WTC11 (cell line): ENCODE data around the gene MS4A2.
"Not testable (repeated sequence)": the region's sequence is repeated elsewhere in the genome, so short reads cannot be mapped to it uniquely, and the experiment has no call there.

Source experiments
- GABPB1 ChIP-seq: sonication (generic); formaldehyde crosslinking; IDR thresholded peaks from 2 replicates; pipeline ENCODE4 v1.8.1; 2023; ENCODE audit warnings: mild to moderate bottlenecking, missing genetic modification reagents
- NFE2L1 ChIP-seq: sonication (generic); formaldehyde crosslinking; IDR thresholded peaks from 2 replicates; pipeline ENCODE4 v1.8.1; 2023; ENCODE audit warnings: missing genetic modification reagents
- NR3C1 ChIP-seq: sonication (generic); formaldehyde crosslinking; conservative IDR thresholded peaks from 2 replicates; pipeline ENCODE4 v1.8.1; 2023; ENCODE audit warnings: low read depth, mild to moderate bottlenecking, missing genetic modification reagents
- TEAD4 ChIP-seq: sonication (generic); formaldehyde crosslinking; IDR thresholded peaks from 2 replicates; pipeline ENCODE4 v1.8.0; 2022; ENCODE audit warnings: mild to moderate bottlenecking, missing genetic modification reagents
- ZNF317 ChIP-seq: sonication (generic); formaldehyde crosslinking; IDR thresholded peaks from 2 replicates; pipeline ENCODE4 v1.8.1; 2023; ENCODE audit warnings: low read depth, mild to moderate bottlenecking, moderate library complexity, missing genetic modification reagents, borderline replicate concordance
- TF ChIP-seq, protein P1 (sequence below): fragments of 200-600 bp; IDR thresholded peaks from 2 replicates; pipeline ENCODE4 v1.8.0; 2022; ENCODE audit warnings: antibody characterized with exemption
- TF ChIP-seq, protein P2 (sequence below): sonication (generic); formaldehyde crosslinking; IDR thresholded peaks from 2 replicates; pipeline ENCODE4 v1.8.1; 2023; ENCODE audit warnings: mild to moderate bottlenecking, moderate library complexity, missing genetic modification reagents
- TF ChIP-seq, protein P3 (sequence below): sonication (generic); formaldehyde crosslinking; IDR thresholded peaks from 2 replicates; pipeline ENCODE4 v1.8.1; 2023; ENCODE audit warnings: mild to moderate bottlenecking, missing genetic modification reagents

DNA sequence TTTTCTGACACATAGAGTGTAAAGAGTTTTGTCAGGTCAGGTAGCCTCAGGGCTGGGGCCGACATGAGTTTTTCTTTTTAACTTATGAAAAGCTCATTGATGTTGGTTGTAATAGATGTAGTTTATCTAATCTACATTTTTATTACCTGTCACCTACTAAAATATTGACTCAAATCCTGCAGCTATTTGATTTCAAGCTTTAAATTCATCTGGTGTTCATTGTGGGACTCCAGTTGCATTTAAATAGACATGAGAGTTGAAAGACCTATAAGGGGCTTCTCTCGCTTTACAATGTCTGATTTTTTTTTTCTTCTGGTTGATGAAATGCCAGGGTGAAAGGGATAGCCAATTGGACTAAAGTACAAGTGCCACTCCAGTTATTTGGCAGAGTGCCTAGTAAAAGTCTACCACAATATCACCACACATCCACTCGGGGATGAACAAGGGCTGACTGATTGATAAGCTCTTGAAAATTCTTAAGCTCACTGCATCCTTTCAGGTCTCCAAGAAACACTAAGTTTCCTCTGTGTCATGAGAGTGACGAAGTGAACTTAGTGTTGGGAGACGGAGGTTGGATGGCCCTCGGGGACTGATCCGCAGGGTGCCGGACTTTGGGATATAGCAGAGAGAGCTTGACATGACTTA lies 16.1 kb downstream of the MS4A2 start:
- TF ChIP-seq, protein P1, sequence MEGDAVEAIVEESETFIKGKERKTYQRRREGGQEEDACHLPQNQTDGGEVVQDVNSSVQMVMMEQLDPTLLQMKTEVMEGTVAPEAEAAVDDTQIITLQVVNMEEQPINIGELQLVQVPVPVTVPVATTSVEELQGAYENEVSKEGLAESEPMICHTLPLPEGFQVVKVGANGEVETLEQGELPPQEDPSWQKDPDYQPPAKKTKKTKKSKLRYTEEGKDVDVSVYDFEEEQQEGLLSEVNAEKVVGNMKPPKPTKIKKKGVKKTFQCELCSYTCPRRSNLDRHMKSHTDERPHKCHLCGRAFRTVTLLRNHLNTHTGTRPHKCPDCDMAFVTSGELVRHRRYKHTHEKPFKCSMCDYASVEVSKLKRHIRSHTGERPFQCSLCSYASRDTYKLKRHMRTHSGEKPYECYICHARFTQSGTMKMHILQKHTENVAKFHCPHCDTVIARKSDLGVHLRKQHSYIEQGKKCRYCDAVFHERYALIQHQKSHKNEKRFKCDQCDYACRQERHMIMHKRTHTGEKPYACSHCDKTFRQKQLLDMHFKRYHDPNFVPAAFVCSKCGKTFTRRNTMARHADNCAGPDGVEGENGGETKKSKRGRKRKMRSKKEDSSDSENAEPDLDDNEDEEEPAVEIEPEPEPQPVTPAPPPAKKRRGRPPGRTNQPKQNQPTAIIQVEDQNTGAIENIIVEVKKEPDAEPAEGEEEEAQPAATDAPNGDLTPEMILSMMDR = not testable (repeated sequence)
- TF ChIP-seq NR3C1 (CRISPR knock-in tag); ZNF317 (CRISPR knock-in tag); TEAD4; NFE2L1 (CRISPR knock-in tag); GABPB1: not testable (repeated sequence)
- TF ChIP-seq, protein P2, sequence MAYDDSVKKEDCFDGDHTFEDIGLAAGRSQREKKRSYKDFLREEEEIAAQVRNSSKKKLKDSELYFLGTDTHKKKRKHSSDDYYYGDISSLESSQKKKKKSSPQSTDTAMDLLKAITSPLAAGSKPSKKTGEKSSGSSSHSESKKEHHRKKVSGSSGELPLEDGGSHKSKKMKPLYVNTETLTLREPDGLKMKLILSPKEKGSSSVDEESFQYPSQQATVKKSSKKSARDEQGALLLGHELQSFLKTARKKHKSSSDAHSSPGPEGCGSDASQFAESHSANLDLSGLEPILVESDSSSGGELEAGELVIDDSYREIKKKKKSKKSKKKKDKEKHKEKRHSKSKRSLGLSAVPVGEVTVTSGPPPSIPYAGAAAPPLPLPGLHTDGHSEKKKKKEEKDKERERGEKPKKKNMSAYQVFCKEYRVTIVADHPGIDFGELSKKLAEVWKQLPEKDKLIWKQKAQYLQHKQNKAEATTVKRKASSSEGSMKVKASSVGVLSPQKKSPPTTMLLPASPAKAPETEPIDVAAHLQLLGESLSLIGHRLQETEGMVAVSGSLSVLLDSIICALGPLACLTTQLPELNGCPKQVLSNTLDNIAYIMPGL = not testable (repeated sequence)
- TF ChIP-seq, protein P3, sequence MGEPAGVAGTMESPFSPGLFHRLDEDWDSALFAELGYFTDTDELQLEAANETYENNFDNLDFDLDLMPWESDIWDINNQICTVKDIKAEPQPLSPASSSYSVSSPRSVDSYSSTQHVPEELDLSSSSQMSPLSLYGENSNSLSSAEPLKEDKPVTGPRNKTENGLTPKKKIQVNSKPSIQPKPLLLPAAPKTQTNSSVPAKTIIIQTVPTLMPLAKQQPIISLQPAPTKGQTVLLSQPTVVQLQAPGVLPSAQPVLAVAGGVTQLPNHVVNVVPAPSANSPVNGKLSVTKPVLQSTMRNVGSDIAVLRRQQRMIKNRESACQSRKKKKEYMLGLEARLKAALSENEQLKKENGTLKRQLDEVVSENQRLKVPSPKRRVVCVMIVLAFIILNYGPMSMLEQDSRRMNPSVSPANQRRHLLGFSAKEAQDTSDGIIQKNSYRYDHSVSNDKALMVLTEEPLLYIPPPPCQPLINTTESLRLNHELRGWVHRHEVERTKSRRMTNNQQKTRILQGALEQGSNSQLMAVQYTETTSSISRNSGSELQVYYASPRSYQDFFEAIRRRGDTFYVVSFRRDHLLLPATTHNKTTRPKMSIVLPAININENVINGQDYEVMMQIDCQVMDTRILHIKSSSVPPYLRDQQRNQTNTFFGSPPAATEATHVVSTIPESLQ (CRISPR knock-in tag) = not testable (repeated sequence)
